Measurements from ENCODE around the gene MBNL2.

The MBNL2 gene

GRCh38 chr13:97316390-97316789, 94.3 kb downstream of the MBNL2 start:
- Histone ChIP-seq H3K27me3 (no peaks in the 10 kb centered on the region), H3K4me1 (peaks cover 5% of the 10 kb centered on the region; the same call in 1 of the 2 replicates), H3K4me3 (ENCODE audit: low read depth, low read length) (no peak overlapping the region), H3K9me3 (no peaks in the 10 kb centered on the region), H3K36me3 (no peaks in the 10 kb centered on the region)
- no peak for DNase-seq
- TF ChIP-seq, protein P1, sequence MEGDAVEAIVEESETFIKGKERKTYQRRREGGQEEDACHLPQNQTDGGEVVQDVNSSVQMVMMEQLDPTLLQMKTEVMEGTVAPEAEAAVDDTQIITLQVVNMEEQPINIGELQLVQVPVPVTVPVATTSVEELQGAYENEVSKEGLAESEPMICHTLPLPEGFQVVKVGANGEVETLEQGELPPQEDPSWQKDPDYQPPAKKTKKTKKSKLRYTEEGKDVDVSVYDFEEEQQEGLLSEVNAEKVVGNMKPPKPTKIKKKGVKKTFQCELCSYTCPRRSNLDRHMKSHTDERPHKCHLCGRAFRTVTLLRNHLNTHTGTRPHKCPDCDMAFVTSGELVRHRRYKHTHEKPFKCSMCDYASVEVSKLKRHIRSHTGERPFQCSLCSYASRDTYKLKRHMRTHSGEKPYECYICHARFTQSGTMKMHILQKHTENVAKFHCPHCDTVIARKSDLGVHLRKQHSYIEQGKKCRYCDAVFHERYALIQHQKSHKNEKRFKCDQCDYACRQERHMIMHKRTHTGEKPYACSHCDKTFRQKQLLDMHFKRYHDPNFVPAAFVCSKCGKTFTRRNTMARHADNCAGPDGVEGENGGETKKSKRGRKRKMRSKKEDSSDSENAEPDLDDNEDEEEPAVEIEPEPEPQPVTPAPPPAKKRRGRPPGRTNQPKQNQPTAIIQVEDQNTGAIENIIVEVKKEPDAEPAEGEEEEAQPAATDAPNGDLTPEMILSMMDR (IDR thresholded peaks at IDR 0.05; ENCODE audit: low read depth, low read length): no peak

GRCh38 chr13:97317933-97318332, 95.8 kb downstream of the MBNL2 start:
- no peaks in the 10 kb centered on the region for H3K27me3 ChIP-seq
- no peaks in the 10 kb centered on the region for H3K4me1 ChIP-seq
- H3K36me3 ChIP-seq: no peaks in the 10 kb centered on the region; the same call in 1 of the 2 replicates
- DNase-seq: no peak
- H3K9me3 ChIP-seq: no peaks in the 10 kb centered on the region
- no peak overlapping the region for H3K4me3 ChIP-seq (ENCODE audit: low read depth, low read length)
- TF ChIP-seq, protein P1 (IDR thresholded peaks at IDR 0.05; ENCODE audit: low read depth, low read length): no peak

- TF ChIP-seq, protein P1 (IDR thresholded peaks at IDR 0.05; ENCODE audit: low read depth, low read length): no peak
- H3K4me1 ChIP-seq: no peaks in the 10 kb centered on the region
- no peak for DNase-seq
- no peak overlapping the region for H3K4me3 ChIP-seq (ENCODE audit: low read depth, low read length)
- H3K9me3 ChIP-seq: no peaks in the 10 kb centered on the region
- no peaks in the 10 kb centered on the region; the same call in 1 of the 2 replicates for H3K36me3 ChIP-seq
- no peaks in the 10 kb centered on the region for H3K27me3 ChIP-seq
Observed at GRCh38 chr13:97318532-97318931, 96.4 kb downstream of the MBNL2 start.

DNA sequence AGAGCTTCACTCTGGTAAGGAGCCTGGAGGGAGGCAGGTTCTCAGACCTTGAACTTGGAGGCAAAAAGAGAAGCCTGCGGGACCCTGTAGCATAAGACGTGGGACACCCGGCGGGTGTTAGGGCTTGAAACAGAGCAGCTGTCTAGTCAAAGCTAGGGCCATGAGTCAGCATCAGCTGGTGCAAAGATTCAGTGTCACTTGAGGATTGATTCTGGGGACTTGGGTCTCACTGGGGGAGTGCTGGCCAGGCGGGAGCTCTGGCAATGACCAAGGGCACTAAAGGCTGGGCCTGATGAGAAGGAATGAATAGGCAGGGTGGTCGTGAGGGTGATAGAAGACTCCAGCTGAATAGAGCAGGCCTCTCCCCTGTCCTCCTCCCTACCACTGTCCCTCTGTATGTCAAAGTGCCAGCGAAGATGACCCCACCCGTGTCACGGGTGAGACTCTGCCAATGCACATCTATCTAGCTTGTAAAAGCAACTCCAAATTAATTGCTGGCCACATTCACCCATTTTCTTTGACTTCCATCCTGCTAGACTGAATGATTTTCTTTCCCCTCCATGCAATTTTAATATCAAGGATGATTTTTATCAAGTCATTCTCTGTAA, 97.1 kb downstream of the MBNL2 start:
- Histone ChIP-seq H3K27me3 (no peaks in the 10 kb centered on the region), H3K9me3 (no peaks in the 10 kb centered on the region), H3K36me3 (no peaks in the 10 kb centered on the region; the same call in 1 of the 2 replicates), H3K4me3 (ENCODE audit: low read depth, low read length) (no peak overlapping the region), H3K4me1 (no peaks in the 10 kb centered on the region)
- TF ChIP-seq, protein P1 (IDR thresholded peaks at IDR 0.05; ENCODE audit: low read depth, low read length): no peak
- no peak for DNase-seq

GRCh38 chr13:97321101-97321500, 99.0 kb downstream of the MBNL2 start:
- Histone ChIP-seq H3K9me3 (no peaks in the 10 kb centered on the region), H3K36me3 (no peaks in the 10 kb centered on the region; the same call in 1 of the 2 replicates), H3K4me3 (ENCODE audit: low read depth, low read length) (no peak overlapping the region), H3K4me1 (no peaks in the 10 kb centered on the region), H3K27me3 (no peaks in the 10 kb centered on the region)
- no peak for DNase-seq
- TF ChIP-seq, protein P1 (IDR thresholded peaks at IDR 0.05; ENCODE audit: low read depth, low read length): no peak

DNA sequence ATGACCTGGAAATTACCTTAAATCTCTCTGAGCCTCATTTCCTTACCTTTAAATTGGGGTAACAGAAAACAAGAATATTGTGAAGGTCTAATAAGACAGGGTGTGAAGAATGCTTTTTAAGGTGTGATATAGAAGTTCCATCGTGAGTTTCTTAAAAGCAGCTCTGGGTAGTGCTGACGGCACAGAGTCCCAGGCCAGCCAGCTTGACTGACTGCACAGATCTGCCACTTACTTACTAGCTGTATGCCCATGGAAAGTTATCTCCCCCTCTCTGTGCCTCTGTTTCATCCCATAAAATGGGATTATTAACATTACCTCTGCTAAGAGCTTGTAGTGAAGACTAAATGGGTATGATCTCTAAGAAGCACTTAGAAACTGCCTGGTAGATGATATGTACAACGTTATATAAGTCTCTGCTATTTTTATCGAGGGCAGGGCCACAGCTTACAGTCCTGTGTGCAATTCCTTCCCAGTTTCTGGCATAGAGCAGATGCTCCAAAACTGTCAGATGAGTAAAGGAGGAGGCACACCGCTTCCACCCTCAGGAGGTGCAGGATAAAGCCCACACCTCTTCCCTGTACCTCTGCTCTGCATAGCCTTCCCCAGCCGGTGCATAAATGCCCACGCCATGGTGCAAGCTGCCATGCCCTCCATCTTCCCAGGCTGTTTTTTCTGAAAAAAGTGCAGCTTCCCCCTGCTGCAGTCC, 99.6 kb downstream of the MBNL2 start:
- H3K9me3 ChIP-seq: no peaks in the 10 kb centered on the region
- no peaks in the 10 kb centered on the region for H3K4me1 ChIP-seq
- TF ChIP-seq, protein P1 (IDR thresholded peaks at IDR 0.05; ENCODE audit: low read depth, low read length): no peak
- DNase-seq: no peak
- no peaks in the 10 kb centered on the region for H3K27me3 ChIP-seq
- no peaks in the 10 kb centered on the region; the same call in 1 of the 2 replicates for H3K36me3 ChIP-seq
- H3K4me3 ChIP-seq (ENCODE audit: low read depth, low read length): no peak overlapping the region
